Mesodermal cell (in vitro differentiated cells): Measurements from ENCODE around the gene LENG8.
"Not testable (repeated sequence)": the region's sequence is repeated elsewhere in the genome, so short reads cannot be mapped to it uniquely, and the experiment has no call there.

Experiments
- H3K27ac ChIP-seq: 2 replicates; pipeline ENCODE4 v1.7.0; 2013; ENCODE audit warnings: mild to moderate bottlenecking, low read depth, low read length, moderate library complexity; ENCODE audit not compliant: severe bottlenecking
- H3K36me3 ChIP-seq: 2 replicates; pipeline ENCODE4 v1.7.1; 2013; ENCODE audit warnings: mild to moderate bottlenecking, low read length, moderate library complexity; ENCODE audit not compliant: control insufficient read depth, insufficient read depth
- H3K4me1 ChIP-seq: one replicate; pipeline ENCODE4 v1.7.1; 2013; ENCODE audit warnings: mild to moderate bottlenecking, low read length; ENCODE audit not compliant: insufficient read depth, control insufficient read depth, poor library complexity, severe bottlenecking
- H3K4me3 ChIP-seq: 2 replicates; pipeline ENCODE4 v1.7.0; 2013; ENCODE audit warnings: low read length, control low read depth, mild to moderate bottlenecking; ENCODE audit not compliant: insufficient read depth, poor library complexity, severe bottlenecking; ENCODE audit errors: extremely low read depth
- H3K9me3 ChIP-seq: 2 replicates; pipeline ENCODE4 v1.7.1; 2013; ENCODE audit warnings: mild to moderate bottlenecking, low read length, moderate library complexity; ENCODE audit not compliant: control insufficient read depth
- WGBS, 2 experiments: methylation state at CpG; one replicate each; pipeline ENCODE4 v1.1.5; 2013; ENCODE audit warnings: missing lambda C conversion rate in 2 of 2; ENCODE audit not compliant: insufficient coverage in 2 of 2; 5-methylcytosine and 5-hydroxymethylcytosine counted together

Gene LENG8

DNA sequence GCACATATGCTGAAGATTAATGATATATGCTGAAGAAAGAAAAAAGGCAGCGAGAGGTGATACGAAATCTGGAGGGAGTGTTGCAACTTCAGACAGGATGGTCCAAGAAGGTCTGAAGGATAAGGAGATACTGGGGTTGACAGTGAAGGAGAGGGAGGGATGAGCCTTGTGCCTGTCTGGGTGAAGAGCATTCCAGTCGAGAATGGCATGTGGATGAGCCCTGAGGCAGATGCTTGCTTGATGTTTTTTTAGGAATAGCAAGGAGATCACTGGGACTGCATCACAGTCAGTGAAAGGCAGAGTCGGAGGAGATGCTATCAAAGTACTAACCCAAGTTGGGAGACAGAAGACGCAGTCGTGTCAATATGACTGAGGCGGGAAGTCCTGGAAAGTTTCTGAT lies 40.3 kb downstream of the LENG8 start:
- no peaks in the 10 kb centered on the region for H3K4me1 ChIP-seq
- no peak overlapping the region for H3K27ac ChIP-seq
- no peak overlapping the region for H3K4me3 ChIP-seq
- H3K9me3 ChIP-seq, result peaks cover 5% of the 10 kb centered on the region
- 46 to 73% methylated on average over 4 to 7 of the region's 7 CpGs for WGBS, 2 experiments
- no peaks in the 10 kb centered on the region for H3K36me3 ChIP-seq

GRCh38 chr19:54489766-54490165 lies 40.8 kb downstream of the LENG8 start:
- Histone ChIP-seq H3K36me3 (no peaks in the 10 kb centered on the region), H3K9me3 (peaks cover 5% of the 10 kb centered on the region), H3K4me3 (no peak overlapping the region), H3K27ac (no peak overlapping the region), H3K4me1 (no peaks in the 10 kb centered on the region)
- WGBS, 2 experiments, result 73 to 76% methylated on average over 8 of the region's 9 CpGs

DNA sequence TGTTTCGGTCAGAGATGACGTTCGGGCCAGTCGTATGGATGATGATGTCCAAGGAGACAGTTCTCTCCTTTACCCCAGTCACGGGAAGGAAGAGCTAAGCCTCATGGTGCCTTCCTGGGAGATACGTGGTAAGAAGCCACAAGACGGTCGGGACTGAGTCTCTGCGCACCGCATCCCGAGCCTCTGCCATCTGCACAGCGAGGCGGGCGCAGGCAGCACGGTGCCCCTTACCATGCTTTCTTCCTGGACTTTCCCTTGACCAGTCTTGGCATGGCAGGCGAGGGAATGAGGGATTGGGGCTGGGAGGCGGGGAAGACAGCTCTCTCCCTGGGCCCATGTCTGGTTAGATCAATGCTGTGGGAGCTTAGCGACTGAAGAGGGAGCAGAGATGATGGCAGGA lies 43.6 kb downstream of the LENG8 start:
- H3K9me3 ChIP-seq, result peaks cover 5% of the 10 kb centered on the region
- 76 to 83% methylated on average over 14 to 16 of the region's 18 CpGs for WGBS, 2 experiments
- no peaks in the 10 kb centered on the region for H3K36me3 ChIP-seq
- no peak overlapping the region for H3K27ac ChIP-seq
- no peaks in the 10 kb centered on the region for H3K4me1 ChIP-seq
- H3K4me3 ChIP-seq, result no peak overlapping the region

GRCh38 chr19:54493056-54493455 lies 44.1 kb downstream of the LENG8 start:
- H3K27ac ChIP-seq, H3K36me3 ChIP-seq, H3K9me3 ChIP-seq, H3K4me3 ChIP-seq, H3K4me1 ChIP-seq: not testable (repeated sequence)
- WGBS, 2 experiments, result 71 to 75% methylated on average over 1 to 5 of the region's 5 CpGs

GRCh38 chr19:54493967-54494585 lies 45.1 kb downstream of the LENG8 start:
- H3K36me3 ChIP-seq, result no peaks in the 10 kb centered on the region
- H3K4me1 ChIP-seq, result no peaks in the 10 kb centered on the region
- no peak overlapping the region for H3K27ac ChIP-seq
- no peak overlapping the region for H3K4me3 ChIP-seq
- H3K9me3 ChIP-seq, result peaks cover 5% of the 10 kb centered on the region
- WGBS, 2 experiments, result 71 to 75% methylated on average over 6 to 8 of the region's 10 CpGs

DNA sequence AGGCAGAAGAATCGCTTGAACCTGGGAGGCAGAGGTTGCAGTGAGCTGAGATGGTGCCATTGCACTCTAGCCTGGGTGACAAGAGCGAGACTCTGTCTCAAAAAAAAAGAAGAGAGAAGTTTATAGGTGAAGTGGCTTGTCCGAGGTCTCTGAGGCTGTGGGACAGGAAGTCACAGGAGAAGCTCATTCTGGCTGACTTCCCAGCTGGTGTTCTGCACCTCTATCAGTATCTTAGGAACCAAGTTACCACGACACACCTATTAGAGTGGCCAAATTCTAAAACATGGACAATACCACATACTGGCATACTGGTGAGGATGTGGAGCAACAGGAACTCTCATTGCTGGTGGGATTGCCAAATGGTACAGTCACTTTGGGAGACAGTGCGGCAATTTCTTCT lies 46.3 kb downstream of the LENG8 start:
- H3K36me3 ChIP-seq, H3K4me3 ChIP-seq, H3K4me1 ChIP-seq, H3K9me3 ChIP-seq, H3K27ac ChIP-seq: not testable (repeated sequence)
- 43 to 82% methylated on average over 2 to 3 of the region's 5 CpGs for WGBS, 2 experiments

- not testable (repeated sequence) for H3K4me1 ChIP-seq, H3K4me3 ChIP-seq, H3K27ac ChIP-seq, H3K36me3 ChIP-seq
- 90 to 91% methylated on average over 3 of the region's 15 CpGs for WGBS, 2 experiments
- H3K9me3 ChIP-seq, result peaks cover 12% of the 10 kb centered on the region
Observed at GRCh38 chr19:54497747-54498450, 48.9 kb downstream of the LENG8 start.

- WGBS, 2 experiments, result 51 to 71% methylated on average over 4 to 5 of the region's 9 CpGs
- not testable (repeated sequence) for H3K4me3 ChIP-seq, H3K36me3 ChIP-seq, H3K4me1 ChIP-seq, H3K27ac ChIP-seq
- peaks cover 12% of the 10 kb centered on the region for H3K9me3 ChIP-seq
Observed at GRCh38 chr19:54498451-54498772, 49.4 kb downstream of the LENG8 start.

GRCh38 chr19:54502518-54503048 lies 53.6 kb downstream of the LENG8 start, which contains the start of gene LAIR2:
Gene LAIR2, plus strand, starts transcription at chr19:54502831. Its CDS starts 88 bp downstream, at chr19:54502919.
- no peak within 1 kb of the TSS for H3K4me3 ChIP-seq
- no peak within 1 kb of the TSS for H3K27ac ChIP-seq
- H3K4me1 ChIP-seq, result no peaks in the 10 kb centered on the region
- 71 to 74% methylated on average over 9 to 10 of the region's 14 CpGs for WGBS, 2 experiments
- H3K9me3 ChIP-seq, result peaks cover 20% of the 10 kb centered on the region
- H3K36me3 ChIP-seq, result no peaks in the 10 kb centered on the region

DNA sequence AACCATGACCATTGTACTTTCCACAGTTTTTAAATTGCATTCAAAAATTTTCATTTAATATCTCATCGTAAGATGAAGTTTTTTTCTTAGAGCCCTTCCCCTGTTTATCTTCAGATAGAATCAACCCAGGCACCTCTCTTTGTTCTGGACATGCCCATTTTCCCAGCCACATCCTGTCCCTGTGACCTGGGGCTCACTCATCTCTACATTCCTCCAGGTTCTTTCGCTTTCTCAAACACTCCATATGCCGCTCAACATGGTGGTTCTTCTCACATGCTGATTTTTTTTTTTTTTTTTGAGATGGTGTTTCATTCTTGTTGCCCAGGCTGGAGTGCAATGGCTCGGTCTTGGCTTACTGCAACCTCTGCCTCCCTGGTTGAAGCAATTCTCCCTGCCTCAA lies 56.5 kb downstream of the LENG8 start:
- H3K9me3 ChIP-seq, result peaks cover 22% of the 10 kb centered on the region
- not testable (repeated sequence) for H3K4me3 ChIP-seq, H3K36me3 ChIP-seq, H3K27ac ChIP-seq, H3K4me1 ChIP-seq
- 82 to 100% methylated on average over 1 of the region's 4 CpGs for WGBS, 2 experiments

DNA sequence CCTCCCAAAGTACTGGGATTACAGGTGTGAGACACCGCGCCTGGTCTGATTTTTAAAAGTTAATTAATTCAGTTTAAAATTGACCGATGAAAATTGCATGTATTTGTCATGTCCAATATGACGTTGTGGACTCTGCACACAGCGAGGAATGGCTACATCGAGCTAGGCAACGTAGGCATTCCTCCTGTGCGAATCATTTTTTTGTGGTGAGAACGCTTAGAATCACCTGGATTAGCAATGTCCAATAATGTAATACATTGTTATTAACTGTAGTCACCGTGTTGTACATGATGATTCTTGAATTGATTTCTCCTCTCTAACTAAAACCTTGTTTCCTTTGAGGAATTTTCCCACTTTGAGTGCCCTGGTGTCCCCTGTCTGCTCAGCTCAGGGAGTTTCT lies 57.1 kb downstream of the LENG8 start:
- 66 to 73% methylated on average over 4 to 7 of the region's 10 CpGs for WGBS, 2 experiments
- Histone ChIP-seq H3K4me1 (no peaks in the 10 kb centered on the region), H3K36me3 (no peaks in the 10 kb centered on the region), H3K4me3 (no peak overlapping the region), H3K27ac (no peak overlapping the region), H3K9me3 (peaks cover 17% of the 10 kb centered on the region)
